Prostate gland (tissue), 2 donors: ENCODE results near the gene CBY3. TPM values are rescaled to one million over a fixed set of nuclear protein-coding genes. Genes with fewer than 3 reads are reported as not detected.

Experiments used
- DNase-seq: peaks from one replicate; pipeline ENCODE4 v3.0.0-alpha.2; 2019; ENCODE audit warnings: low spot score
- H3K27ac ChIP-seq, 2 donors: fragments of 200-600 bp; sonication (generic); 2 replicates each; pipeline ENCODE4 v1.5.1; 2017 to 2019
- H3K27me3 ChIP-seq: fragments of 200-600 bp; sonication (generic); replicated peaks from 2 replicates; pipeline ENCODE4 v1.5.1; 2019; ENCODE audit not compliant: insufficient read depth
- H3K36me3 ChIP-seq, 2 donors: fragments of 200-600 bp; sonication (generic); 1 replicate in 1 of 2; 2 replicates in 1 of 2; pipeline versions ENCODE4 v1.5.1 to v1.8.1; 2017 to 2019
- H3K4me1 ChIP-seq: fragments of 200-600 bp; sonication (generic); replicated peaks from 2 replicates; pipeline ENCODE4 v1.5.1; 2019
- H3K4me3 ChIP-seq, 2 donors: fragments of 200-600 bp; sonication (generic); 2 replicates each; pipeline ENCODE4 v1.5.1; 2017 to 2019
- H3K9me3 ChIP-seq: fragments of 200-600 bp; sonication (generic); 2 replicates; pipeline ENCODE4 v1.5.1; 2017
- CTCF ChIP-seq, 4 experiments: fragments of 200-600 bp in 2 of 4; fragments of 450-650 bp in 2 of 4; sonication (generic) in 2 of 4; IDR thresholded peaks; 1 replicate in 3 of 4; 2 replicates in 1 of 4; pipeline ENCODE4 v1.5.1; 2016 to 2019; ENCODE audit warnings: antibody characterized with exemption in 4 of 4, mild to moderate bottlenecking in 2 of 4, moderate library complexity in 2 of 4
- POLR2A ChIP-seq: fragments of 450-650 bp; IDR thresholded peaks from one replicate; pipeline ENCODE4 v1.6.1; 2016; ENCODE audit warnings: antibody characterized with exemption, mild to moderate bottlenecking
- POLR2AphosphoS5 ChIP-seq: sonication (generic); formaldehyde crosslinking; IDR thresholded peaks from one replicate; pipeline ENCODE4 v1.6.1; 2017; ENCODE audit warnings: antibody characterized with exemption
- WGBS: methylation state at CpG from one replicate; pipeline ENCODE4 v1.1.5; 2018; 5-methylcytosine and 5-hydroxymethylcytosine counted together
- intact Hi-C: fragments of 100-400 bp; cut with DNase I; formaldehyde crosslinking; loops from one replicate; pipeline ENCODE4 v1.14.2; 2022
- total RNA-seq, 2 donors: library from RNA; depleted of rRNA; stranded (reverse); fragments of >200 nt; gene quantifications; one replicate each; pipeline ENCODE4 v1.1.0, GENCODE V29; 2016

Gene CBY3
- total RNA-seq, 2 donors from 2014 or later, result 5.0 TPM; not detected in 1

- H3K9me3 ChIP-seq, result no peaks in the 10 kb centered on the region
- no peaks in the 10 kb centered on the region for H3K27me3 ChIP-seq
- TF ChIP-seq POLR2A (no peak), CTCF (IDR thresholded peaks at IDR 0.05) (no peak), POLR2AphosphoS5 (no peak)
- no peaks in the 10 kb centered on the region for H3K4me1 ChIP-seq
- H3K36me3 ChIP-seq, result peaks cover 23 to 28% of the 10 kb centered on the region in 2 donors
- DNase-seq, result no peak
- intact Hi-C loops, result no loop called here
- H3K4me3 ChIP-seq, result no peak overlapping the region
- 90% methylated on average over 4 of the region's 4 CpGs for WGBS
- no peak overlapping the region for H3K27ac ChIP-seq
Measured at GRCh38 chr5:179724163-179724562, 43.3 kb upstream of the CBY3 start.

- intact Hi-C loops, result no loop called here
- DNase-seq, result no peak
- no peak overlapping the region for H3K4me3 ChIP-seq
- 88% methylated on average over 2 of the region's 2 CpGs for WGBS
- no peaks in the 10 kb centered on the region for H3K4me1 ChIP-seq
- no peaks in the 10 kb centered on the region for H3K27me3 ChIP-seq
- peaks cover 28 to 37% of the 10 kb centered on the region in 2 donors for H3K36me3 ChIP-seq
- H3K9me3 ChIP-seq, result no peaks in the 10 kb centered on the region
- no peak for TF ChIP-seq CTCF (IDR thresholded peaks at IDR 0.05)
- no peak for TF ChIP-seq POLR2A
- H3K27ac ChIP-seq, result no peak overlapping the region
Measured at GRCh38 chr5:179720222-179720621, 39.4 kb upstream of the CBY3 start.

- no peak for TF ChIP-seq POLR2A
- TF ChIP-seq CTCF (IDR thresholded peaks at IDR 0.05), result no peak
- no peak for TF ChIP-seq POLR2AphosphoS5
- 78% methylated on average over 1 of the region's 1 CpG for WGBS
- peaks cover 10 to 31% of the 10 kb centered on the region in 2 donors for H3K36me3 ChIP-seq
Measured at GRCh38 chr5:179716286-179716685, 35.5 kb upstream of the CBY3 start.

GRCh38 chr5:179700401-179700918 lies 19.6 kb upstream of the CBY3 start:
- Histone ChIP-seq H3K4me1 (no peaks in the 10 kb centered on the region), H3K27ac (peak overlapping the region in 1 of 2 donors; percentile 93), H3K9me3 (no peaks in the 10 kb centered on the region), H3K4me3 (peak overlapping the region; percentile 77 to 98), H3K27me3 (no peaks in the 10 kb centered on the region), H3K36me3 (no peaks in the 10 kb centered on the region)
- WGBS, result 51% methylated on average over 7 of the region's 7 CpGs
- intact Hi-C loops, result no loop called here
- TF ChIP-seq POLR2AphosphoS5, result no peak
- no peak for DNase-seq

More at GRCh38 chr5:179716286-179716685, 35.5 kb upstream of the CBY3 start:
- DNase-seq, result no peak
- Histone ChIP-seq H3K27me3 (no peaks in the 10 kb centered on the region), H3K4me3 (no peak overlapping the region), H3K27ac (no peak overlapping the region), H3K4me1 (no peaks in the 10 kb centered on the region), H3K9me3 (no peaks in the 10 kb centered on the region)
- intact Hi-C loops, result no loop called here

GRCh38 chr5:179699616-179700237 lies 18.9 kb upstream of the CBY3 start:
- H3K27ac ChIP-seq, result peak overlapping the region; percentile 91 to 93
- H3K27me3 ChIP-seq, result no peaks in the 10 kb centered on the region
- intact Hi-C loops, result loop anchor here (2.0 to 5.0 kb wide), 3 partner anchors 21 to 123 kb away; partner anchors contain the start of genes MAML1 and SQSTM1
- no peaks in the 10 kb centered on the region for H3K4me1 ChIP-seq
- DNase-seq, result no peak
- peak overlapping the region; percentile 77 to 98 for H3K4me3 ChIP-seq
- no peaks in the 10 kb centered on the region for H3K36me3 ChIP-seq
- TF ChIP-seq POLR2AphosphoS5, result peak; percentile 17
- no peak for TF ChIP-seq CTCF (IDR thresholded peaks at IDR 0.05)
- no peaks in the 10 kb centered on the region for H3K9me3 ChIP-seq
- WGBS, result 4% methylated on average over 19 of the region's 19 CpGs
